HG03565 (cell line): ENCODE data around the gene SLC27A5.

Source experiments
- ATAC-seq: cut with Tn5 transposase; IDR thresholded peaks from one replicate; pipeline ENCODE4 v1.9.1; 2021; ENCODE audit warnings: mild to moderate bottlenecking, moderate library complexity; ENCODE audit not compliant: unreplicated experiment

SLC27A5 gene

DNA sequence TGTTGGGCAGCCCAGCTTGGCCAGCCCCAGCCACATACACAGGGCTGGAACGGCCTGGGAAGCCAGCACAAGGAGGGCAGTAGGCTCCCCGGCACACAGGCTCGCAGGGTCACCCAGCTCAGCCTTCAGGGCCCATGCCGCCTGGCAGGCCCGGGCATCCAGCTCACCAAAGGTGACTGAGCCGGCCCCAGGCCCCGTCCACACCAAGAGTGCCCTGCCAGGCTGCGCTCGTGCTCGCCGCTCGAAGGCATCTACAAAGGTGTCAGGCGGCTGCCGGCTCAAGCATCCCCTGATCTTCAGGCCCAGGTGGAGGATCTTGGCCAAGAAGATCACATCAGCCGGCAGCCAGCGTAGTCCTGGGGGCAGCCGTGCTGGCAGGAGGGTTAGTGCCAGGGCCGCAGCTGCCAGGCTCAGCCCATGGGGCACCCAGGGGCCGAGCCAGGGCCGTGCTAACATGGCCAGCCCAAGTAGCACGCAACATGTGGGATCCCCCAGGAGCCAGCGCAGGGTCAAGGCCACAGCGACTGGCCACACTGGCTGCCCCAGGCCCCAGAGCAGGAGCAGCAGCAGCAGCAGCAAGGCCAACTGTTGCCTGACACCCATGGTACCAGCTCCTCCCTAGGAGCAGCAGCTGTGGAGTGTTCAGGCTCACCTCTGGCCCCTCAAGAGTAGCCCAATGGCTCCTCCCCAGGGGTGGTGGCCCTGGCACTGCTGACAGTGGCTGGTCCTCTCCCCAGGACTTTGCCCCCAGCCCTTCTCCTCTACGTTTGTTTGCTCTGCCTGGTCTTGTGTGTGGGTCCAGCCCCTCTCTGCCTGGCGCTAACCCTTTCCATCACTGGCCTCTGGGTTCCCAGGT, at the start of gene SLC27A5:
SLC27A5 (minus strand) TSS at position 640 of the 856 bp plus-strand sequence; CDS start at position 603, 37 bp downstream.
- no peak for ATAC-seq

DNA sequence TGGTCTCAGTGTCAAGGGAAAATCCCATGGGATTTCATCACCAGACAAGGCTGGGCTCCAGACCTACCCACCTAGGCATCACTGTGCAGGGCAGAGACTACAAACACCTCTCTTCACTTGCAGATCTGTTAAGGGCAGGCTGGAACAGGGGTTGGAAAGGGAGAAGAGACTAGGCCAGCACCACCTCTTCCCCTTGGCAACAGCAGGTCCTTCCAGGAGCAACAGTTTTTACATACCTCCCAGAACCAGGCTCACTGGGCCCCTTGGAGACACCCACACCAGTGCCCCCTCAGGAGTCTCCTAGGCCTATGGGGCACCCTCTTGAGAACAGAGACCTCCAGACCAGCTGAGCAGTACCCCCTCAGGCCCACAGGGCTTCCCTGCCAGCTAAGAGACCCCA, 49.1 kb upstream of the SLC27A5 start:
- no peak for ATAC-seq

DNA sequence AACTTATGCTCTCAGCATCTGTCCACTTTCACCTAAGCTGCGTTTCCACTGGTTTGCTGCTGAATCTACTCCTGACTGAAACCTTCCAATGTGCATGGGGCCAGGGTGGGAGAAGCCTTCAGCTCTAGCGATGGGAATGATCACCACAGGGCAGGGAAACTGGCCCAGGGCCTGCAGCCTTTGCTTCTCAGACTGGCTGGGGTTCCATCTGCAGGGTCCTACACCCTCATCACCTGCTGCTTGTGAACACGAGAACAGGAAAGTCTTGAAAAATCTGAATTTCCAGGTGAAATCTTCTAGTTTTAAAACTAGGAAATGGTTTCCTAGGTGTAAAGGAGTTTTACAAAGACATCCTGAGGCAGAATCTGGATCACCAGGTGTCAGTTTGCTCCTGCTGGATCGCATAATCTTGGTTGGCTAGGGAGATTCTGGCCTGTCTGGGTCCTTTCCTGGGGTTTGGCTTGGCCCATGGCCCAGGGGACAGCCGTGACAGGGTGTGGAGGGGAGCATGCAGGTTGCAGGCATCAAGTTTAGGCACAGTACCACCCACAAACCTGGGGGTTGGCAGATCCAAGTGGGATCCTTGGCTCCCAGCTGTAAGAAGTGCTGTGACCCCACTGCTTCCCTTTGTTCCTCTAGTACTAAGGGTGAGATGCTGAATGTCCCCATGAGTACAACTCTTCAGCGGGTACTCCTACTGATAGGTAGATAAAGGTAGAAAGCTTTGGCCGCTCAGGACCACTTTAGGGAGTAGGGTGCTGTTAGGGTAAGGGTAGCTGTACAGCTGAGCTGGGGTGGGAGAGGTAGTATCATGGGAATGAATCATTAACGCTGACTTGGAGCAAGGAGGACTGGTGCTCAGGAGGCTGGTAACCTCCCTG, 48.5 kb upstream of the SLC27A5 start:
- ATAC-seq: no peak

- ATAC-seq: no peak
These were observed 47.6 kb upstream of the SLC27A5 start for GRCh38 chr19:58559275-58560006.

- ATAC-seq: peak; percentile 42
These were observed 47.0 kb upstream of the SLC27A5 start for GRCh38 chr19:58558623-58559274.

GRCh38 chr19:58558066-58558622, 46.4 kb upstream of the SLC27A5 start, which contains the start of gene UBE2M:
Gene UBE2M, minus strand, starts transcription at chr19:58558611. Its CDS starts 230 bp downstream, at chr19:58558381.
- ATAC-seq: no peak

DNA sequence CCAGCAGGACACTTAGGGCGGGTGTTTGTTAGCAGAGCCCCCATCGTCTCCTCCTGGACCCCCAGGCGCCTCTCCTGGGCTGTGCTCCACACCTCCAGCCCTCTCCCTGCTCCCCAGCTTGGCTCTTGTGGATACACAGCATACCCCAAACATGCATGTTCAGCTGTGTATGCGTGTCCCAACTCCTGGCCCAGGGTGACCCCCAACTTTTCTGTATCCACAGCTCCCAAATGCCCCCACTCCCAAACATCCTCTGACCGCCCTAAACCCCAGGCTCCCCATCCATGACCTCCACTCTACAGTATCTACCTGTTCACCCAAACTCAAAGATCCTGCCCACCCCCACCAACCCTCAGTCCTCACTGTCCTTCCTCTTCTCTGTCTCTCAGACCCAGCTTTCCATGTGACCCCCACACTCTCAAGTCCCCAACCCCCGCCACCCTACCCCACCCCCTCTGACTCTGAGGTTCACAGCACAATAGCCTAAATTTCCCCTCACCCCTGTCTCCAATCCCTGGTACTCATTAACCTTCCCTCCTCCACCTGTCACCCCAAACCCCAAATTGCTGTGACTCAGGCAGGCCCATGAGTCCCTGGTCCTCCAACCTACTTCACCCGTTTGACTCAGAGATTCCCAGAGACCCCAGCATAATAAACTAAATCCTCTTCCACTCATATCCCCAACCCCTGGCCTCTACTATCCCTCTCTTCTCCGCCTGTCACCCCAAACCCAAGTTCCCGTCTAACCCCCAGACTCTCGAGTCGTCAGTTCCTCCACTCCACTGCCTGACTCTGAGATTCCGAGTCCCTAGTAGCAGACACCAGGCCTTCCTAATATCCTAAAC, 45.7 kb upstream of the SLC27A5 start:
- no peak for ATAC-seq

GRCh38 chr19:58556622-58557220, 44.9 kb upstream of the SLC27A5 start:
- no peak for ATAC-seq

- no peak for ATAC-seq
These were observed 44.3 kb upstream of the SLC27A5 start for GRCh38 chr19:58555920-58556621.

GRCh38 chr19:58555369-58555885, 43.6 kb upstream of the SLC27A5 start:
- no peak for ATAC-seq

GRCh38 chr19:58554494-58555368, 42.9 kb upstream of the SLC27A5 start, which contains the start of gene CHMP2A:
Gene CHMP2A, minus strand, starts transcription at chr19:58555105. Its CDS starts 893 bp downstream, at chr19:58554212.
- ATAC-seq: no peak

DNA sequence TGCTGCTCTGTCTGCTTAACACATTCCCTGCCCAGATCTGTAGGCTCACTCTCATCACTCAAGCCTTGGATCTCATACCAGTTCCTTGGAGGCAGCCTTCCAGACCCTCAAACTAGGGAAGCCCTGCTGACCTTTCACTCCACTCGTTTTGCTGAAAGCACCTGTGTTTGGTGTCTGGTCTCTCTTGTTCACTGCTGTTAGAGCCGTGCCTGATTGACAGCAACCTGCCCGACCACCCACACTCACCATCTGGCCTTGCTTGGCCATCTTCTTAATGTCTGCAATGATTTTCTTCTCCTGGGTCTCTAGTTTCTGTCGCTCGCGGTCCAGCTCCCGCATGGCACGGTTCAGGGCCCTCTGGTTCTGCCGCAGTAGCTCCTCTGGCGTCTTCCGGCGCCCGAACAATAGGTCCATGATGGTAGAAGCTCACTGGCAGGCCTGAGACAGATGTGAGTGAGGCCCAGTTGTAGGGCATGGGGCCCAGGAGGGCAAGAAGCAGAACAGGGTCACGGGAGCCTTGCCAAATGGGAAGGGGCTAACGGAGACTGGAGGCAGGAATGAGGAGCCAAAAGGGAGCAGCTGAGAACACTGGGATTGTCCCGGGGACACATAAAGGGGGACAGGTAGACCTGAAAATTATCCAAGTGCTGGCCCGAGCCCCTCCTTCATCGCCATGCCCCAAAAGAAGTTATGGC, 42.2 kb upstream of the SLC27A5 start:
- no peak for ATAC-seq

GRCh38 chr19:58552655-58553054, 40.9 kb upstream of the SLC27A5 start:
- no peak for ATAC-seq

DNA sequence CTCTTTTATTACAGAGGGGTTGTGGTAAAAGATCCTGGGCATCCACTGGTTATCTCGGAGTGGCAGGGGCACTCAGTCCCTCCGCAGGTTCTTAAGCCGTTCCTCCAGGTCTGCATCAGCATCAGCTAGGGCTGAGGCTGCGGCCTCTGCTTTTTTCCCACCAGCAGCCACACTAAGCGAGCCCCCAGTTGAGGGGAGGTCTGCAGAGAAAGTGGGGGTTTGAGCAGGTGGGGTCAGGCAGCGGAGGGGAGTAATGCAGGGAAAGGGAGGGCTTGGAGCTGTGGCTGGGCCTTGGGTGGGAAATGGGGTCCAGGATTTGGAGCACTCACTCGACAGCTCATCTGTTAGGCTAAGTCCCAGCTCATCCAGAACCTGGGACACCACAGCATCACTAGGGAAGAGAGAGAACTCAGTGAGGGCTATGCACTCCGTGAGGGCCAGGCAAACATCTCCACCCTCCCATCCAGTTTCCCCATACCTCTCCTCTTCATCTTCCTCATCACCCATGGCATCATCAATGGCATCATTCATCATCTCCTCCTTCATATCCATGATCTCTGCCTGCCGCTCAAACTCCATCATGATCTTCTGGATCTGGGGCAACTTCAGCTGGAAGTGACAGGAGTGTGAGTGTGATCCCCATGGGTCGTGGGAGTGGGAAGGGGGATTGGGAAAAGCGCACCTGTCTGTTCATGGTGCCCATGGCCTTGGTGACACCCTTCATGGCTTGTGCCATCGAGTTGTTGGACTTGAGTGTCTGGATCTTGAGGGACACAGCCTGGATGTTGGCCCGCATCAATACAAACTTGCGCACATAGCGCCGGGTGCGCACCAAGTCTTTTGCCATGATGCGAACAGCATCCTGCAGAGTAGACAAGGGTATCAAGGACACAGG, 40.0 kb upstream of the SLC27A5 start:
- ATAC-seq: no peak

- ATAC-seq: no peak
These were observed 39.3 kb upstream of the SLC27A5 start for GRCh38 chr19:58551123-58551497.
